GM19397 (cell line): ENCODE data around the gene KLHL21.
A peak's percentile ranks its signal among the peaks of the same experiment; 100 is the strongest.
"Not testable (repeated sequence)": the region's sequence is repeated elsewhere in the genome, so short reads cannot be mapped to it uniquely, and the experiment has no call there.

Experiments used
- ATAC-seq: cut with Tn5 transposase; IDR thresholded peaks from one replicate; pipeline ENCODE4 v1.9.1; 2021; ENCODE audit warnings: mild to moderate bottlenecking, moderate library complexity; ENCODE audit not compliant: unreplicated experiment

The KLHL21 gene

DNA sequence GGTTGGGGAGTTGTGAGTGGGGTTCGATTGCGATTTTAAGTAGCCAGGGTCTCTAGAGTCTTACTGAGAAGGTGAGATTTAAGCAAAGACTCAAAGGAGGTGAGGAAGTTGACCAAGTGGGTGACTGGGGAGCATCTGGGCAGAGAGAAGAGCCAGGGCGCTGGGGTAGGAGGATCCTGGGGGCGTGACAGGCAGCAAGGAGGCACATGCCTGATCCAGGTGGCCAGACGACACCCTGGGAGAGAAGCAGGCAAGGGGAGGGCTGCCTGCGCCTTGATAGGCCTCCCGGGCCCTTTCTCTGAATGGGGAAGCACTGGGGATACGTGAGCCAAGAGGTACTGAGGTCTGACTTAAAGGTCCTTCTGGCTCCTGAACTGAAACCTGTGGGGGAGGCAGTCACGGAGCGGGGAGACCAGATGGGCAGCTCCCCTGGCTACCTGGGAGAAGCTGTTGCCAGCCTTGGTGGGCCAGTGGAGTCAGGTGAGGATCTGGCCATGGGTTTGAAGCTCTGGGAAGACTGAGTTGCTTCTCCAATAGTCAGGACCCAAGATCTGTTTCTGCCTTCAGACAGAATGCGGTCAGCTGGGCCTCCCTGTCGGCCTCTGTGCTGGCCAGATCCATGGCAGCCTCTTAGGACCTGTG is 17.5 kb downstream of the KLHL21 start:
- ATAC-seq, result no peak

DNA sequence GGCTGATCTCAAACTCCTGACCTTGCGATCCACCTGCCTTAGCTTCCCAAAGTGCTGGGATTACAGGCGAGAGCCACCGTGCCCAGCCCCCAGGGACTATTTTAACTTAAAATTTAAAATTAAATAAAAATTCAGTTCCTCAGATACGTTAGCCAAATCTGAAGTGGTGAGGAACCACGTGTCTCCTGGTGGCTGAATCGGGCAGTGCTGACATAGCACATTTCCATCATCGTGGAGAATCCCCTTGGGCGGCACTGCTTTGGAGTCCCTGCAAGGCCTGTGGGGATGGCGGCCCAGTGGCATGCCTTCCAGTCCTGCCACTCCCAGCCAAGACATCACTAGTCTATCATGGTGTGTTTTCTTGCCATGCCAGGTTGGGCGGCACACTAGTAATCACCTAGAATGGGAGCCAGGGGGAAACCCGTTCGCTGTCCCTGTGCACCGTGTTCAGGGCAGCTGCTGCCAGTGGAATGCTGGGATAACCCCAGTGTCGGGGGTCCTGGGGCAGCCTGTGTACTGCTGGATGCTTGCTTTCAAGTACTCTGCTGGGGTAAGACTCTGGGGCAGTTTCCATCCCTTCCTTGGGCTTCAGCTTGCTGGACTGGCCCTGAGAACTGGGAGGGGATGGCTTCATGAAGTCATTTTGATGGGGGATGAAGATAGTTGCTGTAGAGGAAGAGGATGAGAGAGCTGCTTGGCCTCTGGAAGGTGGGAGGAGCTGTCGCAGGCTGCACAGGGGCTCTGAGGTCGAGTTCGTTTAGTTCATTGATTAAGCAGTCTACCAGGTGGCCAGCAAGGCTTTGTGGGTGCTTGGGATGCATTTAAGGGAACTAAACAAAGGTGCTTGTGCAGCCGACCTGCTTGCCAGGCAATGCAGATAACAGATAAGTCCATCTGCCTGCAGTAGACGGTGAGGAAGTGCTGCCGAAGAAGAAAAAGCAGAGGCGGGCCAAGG is 18.3 kb downstream of the KLHL21 start:
- ATAC-seq, result no peak

- ATAC-seq, result no peak
These were observed 20.3 kb downstream of the KLHL21 start for GRCh38 chr1:6582370-6582769.

DNA sequence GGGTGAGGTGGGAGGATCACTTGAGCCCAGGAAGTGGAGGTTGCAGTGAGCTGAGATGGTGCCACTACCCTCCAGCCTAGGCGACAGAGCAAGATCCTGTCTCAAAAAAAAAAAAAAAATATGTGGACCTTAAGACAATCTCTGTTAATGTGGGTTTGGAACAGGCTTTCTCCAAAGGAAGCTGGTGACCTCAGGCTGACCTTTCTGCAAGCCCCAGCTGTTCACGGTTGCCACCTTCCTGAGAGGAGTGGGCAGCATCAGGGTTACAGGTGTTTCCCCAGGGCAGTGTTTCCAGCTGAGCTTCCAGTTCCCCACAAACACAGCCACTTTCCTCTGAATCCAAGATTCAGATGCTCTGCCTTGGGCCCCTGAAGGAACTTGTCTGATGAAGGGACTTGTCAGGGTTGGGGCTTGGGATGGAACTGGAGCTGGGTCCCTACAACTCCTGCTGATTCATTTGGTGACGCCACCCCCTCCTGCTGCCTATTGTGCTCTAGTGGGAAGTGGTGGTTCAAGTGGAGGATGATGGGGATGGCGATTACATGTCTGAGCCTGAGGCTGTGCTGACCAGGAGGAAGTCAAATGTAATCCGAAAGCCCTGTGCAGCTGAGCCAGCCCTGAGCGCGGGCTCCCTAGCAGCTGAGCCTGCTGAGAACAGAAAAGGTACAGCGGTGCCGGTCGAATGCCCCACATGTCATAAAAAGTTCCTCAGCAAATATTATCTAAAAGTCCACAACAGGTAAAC is 20.9 kb downstream of the KLHL21 start:
- no peak for ATAC-seq

- ATAC-seq, result no peak
These were observed 21.9 kb downstream of the KLHL21 start for GRCh38 chr1:6580593-6581409.

- no peak for ATAC-seq
These were observed 22.5 kb downstream of the KLHL21 start for GRCh38 chr1:6580119-6580592.

DNA sequence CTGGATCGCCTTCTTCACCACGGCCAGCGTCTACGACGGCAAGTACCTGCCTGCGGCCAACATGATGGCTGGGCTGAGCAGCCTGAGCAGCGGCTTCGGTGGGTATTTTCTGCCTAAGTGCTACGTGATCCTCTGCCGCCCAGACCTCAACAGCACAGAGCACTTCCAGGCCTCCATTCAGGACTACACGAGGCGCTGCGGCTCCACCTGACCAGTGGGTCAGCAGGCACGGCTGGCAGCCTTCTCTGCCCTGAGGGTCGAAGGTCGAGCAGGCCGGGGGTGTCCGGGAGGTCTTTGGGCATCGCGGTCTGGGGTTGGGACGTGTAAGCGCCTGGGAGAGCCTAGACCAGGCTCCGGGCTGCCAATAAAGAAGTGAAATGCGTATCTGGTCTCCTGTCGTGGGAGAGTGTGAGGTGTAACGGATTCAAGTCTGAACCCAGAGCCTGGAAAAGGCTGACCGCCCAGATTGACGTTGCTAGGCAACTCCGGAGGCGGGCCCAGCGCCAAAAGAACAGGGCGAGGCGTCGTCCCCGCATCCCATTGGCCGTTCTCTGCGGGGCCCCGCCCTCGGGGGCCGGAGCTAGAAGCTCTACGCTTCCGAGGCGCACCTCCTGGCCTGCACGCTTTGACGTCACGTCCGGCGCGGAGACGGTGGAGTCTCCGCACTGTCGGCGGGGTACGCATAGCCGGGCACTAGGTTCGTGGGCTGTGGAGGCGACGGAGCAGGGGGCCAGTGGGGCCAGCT is 23.1 kb downstream of the KLHL21 start, which contains the start of gene ZBTB48:
ZBTB48 (plus strand) TSS at position 621 of the 745 bp plus-strand sequence. CDS start 616 bp downstream, outside the sequence.
- peak; percentile 95 for ATAC-seq

DNA sequence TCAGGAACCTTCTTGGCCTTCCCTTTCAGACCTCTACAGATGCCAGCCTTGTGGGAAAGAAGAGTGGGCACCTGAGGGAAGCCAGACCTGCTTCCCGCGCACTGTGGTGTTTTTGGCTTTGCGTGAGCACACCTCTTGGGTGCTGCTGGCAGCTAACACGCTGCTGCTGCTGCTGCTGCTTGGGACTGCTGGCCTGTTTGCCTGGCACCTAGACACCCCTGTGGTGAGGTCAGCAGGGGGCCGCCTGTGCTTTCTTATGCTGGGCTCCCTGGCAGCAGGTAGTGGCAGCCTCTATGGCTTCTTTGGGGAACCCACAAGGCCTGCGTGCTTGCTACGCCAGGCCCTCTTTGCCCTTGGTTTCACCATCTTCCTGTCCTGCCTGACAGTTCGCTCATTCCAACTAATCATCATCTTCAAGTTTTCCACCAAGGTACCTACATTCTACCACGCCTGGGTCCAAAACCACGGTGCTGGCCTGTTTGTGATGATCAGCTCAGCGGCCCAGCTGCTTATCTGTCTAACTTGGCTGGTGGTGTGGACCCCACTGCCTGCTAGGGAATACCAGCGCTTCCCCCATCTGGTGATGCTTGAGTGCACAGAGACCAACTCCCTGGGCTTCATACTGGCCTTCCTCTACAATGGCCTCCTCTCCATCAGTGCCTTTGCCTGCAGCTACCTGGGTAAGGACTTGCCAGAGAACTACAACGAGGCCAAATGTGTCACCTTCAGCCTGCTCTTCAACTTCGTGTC is 23.9 kb downstream of the KLHL21 start:
- no peak for ATAC-seq

DNA sequence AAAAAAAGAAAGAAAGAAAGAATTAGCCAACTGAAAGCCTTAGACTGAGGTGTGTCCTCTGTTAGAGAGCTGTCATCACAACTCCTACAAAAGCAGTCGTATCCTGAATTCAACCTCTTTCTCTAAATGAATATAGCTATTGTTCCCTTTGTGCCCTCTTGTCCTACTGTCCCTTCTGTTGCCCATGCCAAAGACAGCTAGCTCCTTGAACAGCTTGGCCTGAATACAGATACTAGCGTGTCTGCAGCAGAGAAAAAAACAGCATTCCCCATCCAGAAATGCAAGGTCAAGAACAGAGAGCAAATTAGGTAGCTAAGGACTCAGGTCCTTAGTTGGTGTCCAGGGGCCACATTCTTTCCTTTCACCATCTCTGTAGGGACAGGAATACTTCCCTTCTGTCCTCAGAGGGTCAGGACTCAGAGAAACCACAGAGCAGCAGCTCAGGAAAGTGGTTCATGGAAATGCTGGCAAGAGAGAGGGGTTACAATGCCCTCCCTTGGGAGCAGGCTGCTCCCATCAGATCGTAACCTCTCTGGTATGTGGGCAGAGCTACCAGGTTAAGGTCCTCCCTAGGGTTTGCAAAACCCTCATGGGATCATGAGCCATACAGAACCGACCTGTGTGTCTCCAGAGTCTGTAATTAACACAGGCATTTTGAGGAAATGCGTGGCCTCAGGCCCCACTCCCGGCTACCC is 24.7 kb downstream of the KLHL21 start:
- ATAC-seq, result no peak

DNA sequence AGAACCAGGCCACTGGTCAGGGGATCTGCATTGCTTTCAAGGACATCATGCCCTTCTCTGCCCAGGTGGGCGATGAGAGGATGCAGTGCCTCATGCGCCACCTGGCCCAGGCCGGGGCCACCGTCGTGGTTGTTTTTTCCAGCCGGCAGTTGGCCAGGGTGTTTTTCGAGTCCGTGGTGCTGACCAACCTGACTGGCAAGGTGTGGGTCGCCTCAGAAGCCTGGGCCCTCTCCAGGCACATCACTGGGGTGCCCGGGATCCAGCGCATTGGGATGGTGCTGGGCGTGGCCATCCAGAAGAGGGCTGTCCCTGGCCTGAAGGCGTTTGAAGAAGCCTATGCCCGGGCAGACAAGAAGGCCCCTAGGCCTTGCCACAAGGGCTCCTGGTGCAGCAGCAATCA is 27.9 kb downstream of the KLHL21 start:
- ATAC-seq, result no peak

GRCh38 chr1:6574025-6574620 is 28.5 kb downstream of the KLHL21 start:
- ATAC-seq, result no peak

DNA sequence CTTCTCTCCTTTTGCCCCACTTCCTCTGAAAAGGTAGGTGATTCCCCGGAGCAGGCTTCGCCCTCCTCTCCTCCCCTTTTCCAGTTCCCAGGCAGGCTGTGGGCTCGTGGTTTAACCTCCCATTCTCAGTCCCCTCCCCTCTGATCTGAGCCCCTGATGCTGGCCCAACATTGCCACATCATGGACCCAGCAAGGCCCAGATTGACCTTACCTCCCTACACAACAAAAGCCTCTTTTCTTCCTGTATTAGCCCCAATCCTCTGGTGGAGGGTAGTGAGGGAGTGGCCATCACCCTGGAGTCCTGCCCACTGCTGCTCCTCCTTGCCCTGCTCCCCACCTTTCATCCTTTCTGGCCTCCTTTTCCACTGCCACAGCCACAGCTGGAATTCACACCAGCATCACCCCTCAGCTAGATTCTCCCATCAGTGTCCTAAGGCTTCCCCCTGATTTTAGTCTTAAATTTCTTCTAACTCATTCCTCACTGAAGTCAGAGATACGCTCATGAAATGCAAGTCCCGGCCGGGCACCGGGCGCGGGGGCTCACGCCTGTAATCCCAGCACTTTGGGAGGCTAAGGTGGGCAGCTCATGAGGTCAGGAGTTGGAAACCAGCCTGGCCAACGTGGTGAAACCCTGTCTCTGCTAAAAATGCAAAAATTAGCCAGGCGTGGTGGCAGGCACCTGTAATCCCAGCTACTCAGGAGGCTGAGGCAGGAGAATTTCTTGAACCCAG is 29.9 kb downstream of the KLHL21 start:
- ATAC-seq, result no peak

DNA sequence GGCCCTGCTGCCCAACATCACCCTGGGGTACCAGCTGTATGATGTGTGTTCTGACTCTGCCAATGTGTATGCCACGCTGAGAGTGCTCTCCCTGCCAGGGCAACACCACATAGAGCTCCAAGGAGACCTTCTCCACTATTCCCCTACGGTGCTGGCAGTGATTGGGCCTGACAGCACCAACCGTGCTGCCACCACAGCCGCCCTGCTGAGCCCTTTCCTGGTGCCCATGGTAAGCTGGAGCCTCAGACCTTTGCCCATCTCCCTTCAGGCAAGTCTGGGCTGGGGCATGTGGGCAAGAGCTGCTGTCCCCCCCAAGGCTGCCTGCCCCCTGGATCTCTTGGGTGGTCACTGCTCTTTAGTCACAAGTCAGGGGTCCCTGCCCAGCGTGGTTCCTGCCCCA is 31.7 kb downstream of the KLHL21 start:
- ATAC-seq, result no peak

- ATAC-seq, result no peak
These were observed 32.6 kb downstream of the KLHL21 start for GRCh38 chr1:6570100-6570499.

DNA sequence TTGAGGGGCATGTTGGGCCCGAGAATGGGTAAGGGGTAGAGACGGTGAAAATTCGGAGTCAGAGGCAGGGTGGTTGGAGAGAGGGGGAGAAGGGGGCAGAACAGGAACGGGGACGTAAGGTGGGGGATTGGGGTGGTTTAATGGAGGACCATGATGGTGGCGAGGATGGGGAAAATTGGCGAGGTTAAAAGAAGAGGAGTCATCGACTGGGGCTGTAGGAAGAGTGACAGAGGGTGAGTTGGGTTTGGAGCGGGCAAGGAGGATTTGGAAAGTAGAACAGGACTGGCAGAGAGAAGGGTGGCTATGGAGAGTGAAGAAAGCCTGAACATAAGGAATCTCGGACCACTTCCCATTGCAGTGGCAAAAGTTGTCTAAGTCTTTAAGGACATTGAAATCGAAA is 33.6 kb downstream of the KLHL21 start:
- no peak for ATAC-seq

DNA sequence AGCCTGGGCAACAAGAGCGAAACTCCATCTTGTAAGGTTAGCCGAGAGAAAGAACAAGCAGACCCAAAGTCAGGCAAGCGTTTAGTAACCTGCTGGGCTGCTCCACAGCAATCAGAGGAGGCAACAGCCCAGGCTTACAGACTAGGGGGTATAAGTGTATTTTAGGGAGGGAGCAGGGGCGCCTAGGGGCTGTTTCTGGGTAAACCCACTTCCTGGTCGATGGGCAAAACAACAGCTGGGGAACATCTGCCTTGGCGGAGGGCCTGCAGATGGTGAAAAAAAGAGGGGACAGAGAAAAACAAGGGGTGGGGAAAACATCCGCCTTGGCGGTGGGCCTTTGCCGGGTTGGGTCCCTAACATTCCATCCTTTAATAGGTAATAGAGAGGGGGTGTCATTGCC is 42.4 kb downstream of the KLHL21 start:
- no peak for ATAC-seq

- not testable (repeated sequence) for ATAC-seq
These were observed 43.5 kb downstream of the KLHL21 start for GRCh38 chr1:6559161-6559560.
